Esophagus squamous epithelium (tissue), 4 donors: ENCODE measurements around the gene EBNA1BP2.

Experiments
- CTCF ChIP-seq, 6 experiments: fragments of 450-650 bp in 4 of 6; fragments of 200-600 bp in 2 of 6; sonication (generic) in 2 of 6; IDR thresholded peaks; one replicate each; pipeline ENCODE4 v1.5.1; 2016 to 2019; ENCODE audit warnings: antibody characterized with exemption in 6 of 6, mild to moderate bottlenecking in 4 of 6, moderate library complexity in 4 of 6
- POLR2A ChIP-seq, 4 donors: fragments of 450-650 bp; IDR thresholded peaks; one replicate each; pipeline ENCODE4 v1.6.1; 2017; ENCODE audit warnings: antibody characterized with exemption in 4 of 4, mild to moderate bottlenecking in 4 of 4, moderate library complexity in 3 of 4

GRCh38 chr1:43174873-43175272 is 2.8 kb upstream of the EBNA1BP2 start:
- TF ChIP-seq CTCF (IDR thresholded peaks at IDR 0.05) (no peak), POLR2A (IDR thresholded peaks at IDR 0.05) (no peak)
